Activated CD4-positive, alpha-beta T cell treated with anti-CD3 and anti-CD28 coated beads for 4 hours (primary cell): ENCODE data around the gene PHKA2.
"Not testable (repeated sequence)": the region's sequence is repeated elsewhere in the genome, so short reads cannot be mapped to it uniquely, and the experiment has no call there.

Experiments used
- DNase-seq, 2 donors: peaks; one replicate each; pipeline ENCODE4 v3.0.0-alpha.2; 2020

PHKA2 gene, protein sequence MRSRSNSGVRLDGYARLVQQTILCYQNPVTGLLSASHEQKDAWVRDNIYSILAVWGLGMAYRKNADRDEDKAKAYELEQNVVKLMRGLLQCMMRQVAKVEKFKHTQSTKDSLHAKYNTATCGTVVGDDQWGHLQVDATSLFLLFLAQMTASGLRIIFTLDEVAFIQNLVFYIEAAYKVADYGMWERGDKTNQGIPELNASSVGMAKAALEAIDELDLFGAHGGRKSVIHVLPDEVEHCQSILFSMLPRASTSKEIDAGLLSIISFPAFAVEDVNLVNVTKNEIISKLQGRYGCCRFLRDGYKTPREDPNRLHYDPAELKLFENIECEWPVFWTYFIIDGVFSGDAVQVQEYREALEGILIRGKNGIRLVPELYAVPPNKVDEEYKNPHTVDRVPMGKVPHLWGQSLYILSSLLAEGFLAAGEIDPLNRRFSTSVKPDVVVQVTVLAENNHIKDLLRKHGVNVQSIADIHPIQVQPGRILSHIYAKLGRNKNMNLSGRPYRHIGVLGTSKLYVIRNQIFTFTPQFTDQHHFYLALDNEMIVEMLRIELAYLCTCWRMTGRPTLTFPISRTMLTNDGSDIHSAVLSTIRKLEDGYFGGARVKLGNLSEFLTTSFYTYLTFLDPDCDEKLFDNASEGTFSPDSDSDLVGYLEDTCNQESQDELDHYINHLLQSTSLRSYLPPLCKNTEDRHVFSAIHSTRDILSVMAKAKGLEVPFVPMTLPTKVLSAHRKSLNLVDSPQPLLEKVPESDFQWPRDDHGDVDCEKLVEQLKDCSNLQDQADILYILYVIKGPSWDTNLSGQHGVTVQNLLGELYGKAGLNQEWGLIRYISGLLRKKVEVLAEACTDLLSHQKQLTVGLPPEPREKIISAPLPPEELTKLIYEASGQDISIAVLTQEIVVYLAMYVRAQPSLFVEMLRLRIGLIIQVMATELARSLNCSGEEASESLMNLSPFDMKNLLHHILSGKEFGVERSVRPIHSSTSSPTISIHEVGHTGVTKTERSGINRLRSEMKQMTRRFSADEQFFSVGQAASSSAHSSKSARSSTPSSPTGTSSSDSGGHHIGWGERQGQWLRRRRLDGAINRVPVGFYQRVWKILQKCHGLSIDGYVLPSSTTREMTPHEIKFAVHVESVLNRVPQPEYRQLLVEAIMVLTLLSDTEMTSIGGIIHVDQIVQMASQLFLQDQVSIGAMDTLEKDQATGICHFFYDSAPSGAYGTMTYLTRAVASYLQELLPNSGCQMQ

GRCh38 chrX:18983666-18984380 is at the start of gene PHKA2:
PHKA2 (minus strand) TSS chrX:18984114; CDS start chrX:18983932, 182 bp downstream.
- DNase-seq = peak; percentile 3 to 18

DNA sequence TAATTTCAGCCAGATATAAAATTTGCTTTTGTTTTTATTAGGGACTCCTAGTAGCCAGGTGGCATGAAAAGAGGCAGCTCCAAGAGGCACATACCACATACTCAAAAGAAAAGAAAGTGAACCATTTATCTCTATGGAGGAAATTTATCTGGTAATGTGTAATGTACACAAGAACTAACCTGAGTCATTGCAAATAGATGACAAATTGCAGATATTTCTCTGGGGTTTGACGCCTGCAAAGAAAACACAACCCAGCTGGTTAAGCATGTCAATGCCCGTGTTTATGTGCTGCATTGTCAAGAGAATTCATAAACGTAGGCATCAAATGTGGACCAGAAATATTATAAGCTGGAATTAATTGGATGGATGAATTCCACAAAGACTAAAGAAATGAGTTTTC is 46.9 kb upstream of the PHKA2 start:
- no peak for DNase-seq

DNA sequence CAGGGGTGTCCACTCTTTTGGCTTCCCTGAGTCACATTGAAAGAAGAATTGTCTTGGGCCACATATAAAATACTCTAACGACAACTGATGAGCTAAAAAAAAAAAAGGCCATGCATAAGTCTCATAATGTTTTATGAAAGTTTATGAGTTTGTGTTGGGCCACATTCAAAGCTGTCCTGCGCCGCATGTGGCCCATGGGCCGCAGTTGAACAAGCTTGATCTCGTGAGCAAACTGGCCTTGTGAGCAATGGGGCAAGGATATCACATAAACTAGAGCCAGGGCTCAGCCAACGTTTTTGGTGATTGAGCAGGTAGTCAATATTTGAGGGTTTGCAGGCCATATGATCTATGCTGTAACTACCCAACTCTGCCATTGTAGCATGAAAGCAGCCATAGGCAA is 44.6 kb upstream of the PHKA2 start:
- no peak for DNase-seq

DNA sequence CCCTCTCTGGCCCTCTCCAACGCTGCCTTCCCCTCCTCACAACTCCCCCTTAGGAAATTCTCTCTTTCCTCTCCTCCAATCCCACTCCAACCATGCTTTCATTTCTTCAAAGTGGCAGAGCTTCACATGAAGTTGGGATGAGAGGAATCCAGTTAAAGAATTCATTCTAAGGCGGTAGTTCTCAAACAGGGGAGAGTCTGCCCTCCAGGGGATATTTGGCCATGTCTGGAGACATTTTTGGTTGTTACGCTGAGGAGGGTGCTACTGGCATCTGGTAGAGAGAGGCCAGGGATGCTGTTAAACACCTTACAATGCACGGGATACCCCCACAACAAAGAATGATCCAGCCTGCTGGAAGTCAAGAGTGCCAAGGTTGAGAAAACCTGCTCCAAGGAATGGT is 40.5 kb upstream of the PHKA2 start:
- DNase-seq = no peak

DNA sequence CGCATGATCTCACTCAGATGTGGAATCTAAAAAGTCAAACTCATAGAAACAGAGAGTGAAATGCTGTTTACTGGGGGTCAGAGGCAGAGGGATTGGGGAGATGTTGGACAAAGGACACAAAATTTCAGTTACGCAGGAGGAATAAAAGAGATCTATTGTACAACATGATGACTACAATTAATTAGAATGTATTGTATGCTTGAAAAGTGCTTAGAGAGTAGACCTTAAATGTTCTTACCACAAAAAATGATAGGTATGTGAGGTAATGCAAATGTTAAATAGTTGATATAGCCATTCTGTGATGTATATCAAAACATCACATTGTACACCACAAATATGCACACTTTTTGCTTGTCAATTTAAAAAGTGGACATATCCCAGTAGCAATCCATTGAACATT is 36.1 kb upstream of the PHKA2 start:
- DNase-seq = no peak

- no peak for DNase-seq
These were observed 33.4 kb upstream of the PHKA2 start for GRCh38 chrX:19017271-19017670.

- DNase-seq = not testable (repeated sequence)
These were observed 32.7 kb upstream of the PHKA2 start for GRCh38 chrX:19016614-19017013.

DNA sequence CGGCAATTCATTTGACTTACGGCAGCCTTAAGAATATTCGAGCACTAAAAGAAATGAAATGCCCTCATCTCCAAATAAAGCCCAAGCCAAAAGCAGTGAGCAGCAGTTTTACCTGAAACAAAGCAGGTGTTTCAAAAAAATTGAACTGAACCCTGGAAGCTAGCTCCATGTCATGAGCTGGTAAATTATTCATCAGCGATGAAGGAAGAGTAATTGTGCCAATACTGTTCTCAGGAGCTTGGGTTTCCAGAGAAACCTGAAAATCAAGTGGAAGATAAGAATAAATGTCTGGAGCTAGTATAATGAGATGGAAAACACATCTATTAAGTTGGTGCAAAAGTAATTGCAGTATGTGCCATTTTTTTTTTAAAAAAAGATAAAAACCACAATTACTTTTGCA is 24.0 kb upstream of the PHKA2 start:
- no peak for DNase-seq

GRCh38 chrX:19007011-19007410 is 23.1 kb upstream of the PHKA2 start:
- DNase-seq = no peak

- DNase-seq = no peak
These were observed 22.0 kb upstream of the PHKA2 start for GRCh38 chrX:19005909-19006308.

DNA sequence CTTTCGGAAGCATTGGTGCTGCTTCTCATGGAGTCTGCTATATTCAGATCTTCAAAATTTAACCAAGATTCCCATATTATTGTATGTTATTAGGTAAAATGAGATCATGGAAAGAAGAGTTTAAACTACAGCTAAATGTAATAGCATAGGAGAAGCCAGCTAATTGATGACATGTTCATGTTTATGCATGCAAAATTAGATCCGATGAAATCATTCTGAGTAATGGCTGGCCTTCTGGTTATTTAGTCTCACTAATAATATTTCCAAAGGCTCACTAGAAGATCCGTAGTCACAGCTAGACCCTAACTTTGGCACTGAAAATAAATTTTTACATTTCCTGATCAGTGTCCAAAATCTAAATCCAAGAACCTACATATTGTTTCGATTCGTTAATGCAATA is 19.8 kb upstream of the PHKA2 start:
- no peak for DNase-seq

DNA sequence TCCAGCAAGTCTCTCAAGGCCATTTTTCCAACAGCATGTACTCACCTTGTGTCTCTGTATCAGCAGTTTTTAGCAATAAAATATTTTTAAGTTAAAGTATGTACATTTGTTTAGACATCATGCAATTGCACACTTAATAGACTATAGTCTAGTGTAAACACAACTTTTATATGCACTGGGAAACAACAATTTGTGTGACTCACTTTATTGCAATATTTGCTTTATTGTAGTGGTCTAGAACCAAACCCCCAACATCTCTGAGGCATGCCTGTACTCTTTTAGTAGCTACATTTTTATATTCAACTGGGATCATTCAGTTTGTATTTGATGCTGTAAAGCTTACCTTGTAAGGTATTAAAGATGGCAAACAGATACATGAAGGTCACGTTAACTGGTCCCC is 14.7 kb upstream of the PHKA2 start:
- no peak for DNase-seq

- DNase-seq = no peak
These were observed 14.0 kb upstream of the PHKA2 start for GRCh38 chrX:18997916-18998315.

- no peak for DNase-seq
These were observed 12.6 kb upstream of the PHKA2 start for GRCh38 chrX:18996536-18996935.

DNA sequence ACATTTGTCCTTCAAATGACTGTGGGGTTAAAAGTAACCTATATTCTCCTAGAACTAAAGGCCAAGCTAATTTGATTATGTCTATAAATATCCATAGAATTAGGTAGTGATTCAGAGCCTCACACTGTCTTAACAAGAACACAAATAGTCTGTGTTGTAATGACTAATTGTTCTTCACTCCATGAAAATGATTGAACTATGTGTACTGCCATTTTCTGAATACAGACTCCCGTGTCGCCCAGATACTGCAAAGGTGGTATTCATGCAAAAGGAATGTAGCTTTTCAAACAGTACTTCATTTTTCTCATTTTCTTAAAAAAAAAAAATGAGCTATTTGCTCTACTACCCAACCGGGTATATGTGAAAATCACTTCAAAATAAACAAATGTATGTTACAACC is 11.3 kb upstream of the PHKA2 start:
- no peak for DNase-seq

DNA sequence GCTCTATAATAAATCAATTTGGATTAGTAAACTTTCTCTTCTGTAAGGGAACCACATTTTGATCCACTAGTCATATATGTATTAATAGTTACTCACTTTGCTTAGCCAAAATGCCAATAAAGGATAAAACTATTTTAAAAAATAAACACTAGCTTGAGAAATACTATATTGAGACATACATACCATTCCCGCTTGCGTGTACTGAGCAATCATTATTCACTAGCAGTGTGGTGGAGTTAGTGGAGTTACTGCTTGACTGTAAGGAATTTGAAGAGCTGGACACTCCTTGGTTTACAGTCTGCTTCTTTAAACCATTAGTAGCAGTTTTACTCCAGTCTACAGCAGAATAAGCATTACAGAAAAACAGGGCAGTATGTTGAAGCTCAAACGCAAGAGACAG is 10.8 kb upstream of the PHKA2 start:
- no peak for DNase-seq

DNA sequence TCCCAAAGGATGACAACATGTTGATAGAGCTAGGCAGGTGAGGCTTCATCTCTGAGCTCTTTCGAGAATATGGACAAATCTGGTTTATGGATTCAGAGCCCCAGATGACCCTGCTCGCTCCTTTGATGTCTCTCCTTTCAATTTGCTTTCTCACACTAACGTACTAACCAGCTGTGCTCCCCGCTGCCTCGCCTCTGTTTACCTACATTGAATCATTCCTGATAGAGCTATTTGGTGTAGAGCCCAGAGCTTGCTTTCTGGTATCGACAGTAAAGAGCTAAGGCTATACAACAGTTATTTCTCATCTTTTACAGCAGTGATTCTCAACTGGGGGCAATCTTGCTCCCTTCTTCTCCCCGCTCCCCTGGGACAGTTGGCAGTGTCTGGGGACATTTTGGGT is 8.9 kb upstream of the PHKA2 start:
- no peak for DNase-seq

- no peak for DNase-seq
These were observed 1.2 kb upstream of the PHKA2 start for GRCh38 chrX:18985186-18985435.

DNA sequence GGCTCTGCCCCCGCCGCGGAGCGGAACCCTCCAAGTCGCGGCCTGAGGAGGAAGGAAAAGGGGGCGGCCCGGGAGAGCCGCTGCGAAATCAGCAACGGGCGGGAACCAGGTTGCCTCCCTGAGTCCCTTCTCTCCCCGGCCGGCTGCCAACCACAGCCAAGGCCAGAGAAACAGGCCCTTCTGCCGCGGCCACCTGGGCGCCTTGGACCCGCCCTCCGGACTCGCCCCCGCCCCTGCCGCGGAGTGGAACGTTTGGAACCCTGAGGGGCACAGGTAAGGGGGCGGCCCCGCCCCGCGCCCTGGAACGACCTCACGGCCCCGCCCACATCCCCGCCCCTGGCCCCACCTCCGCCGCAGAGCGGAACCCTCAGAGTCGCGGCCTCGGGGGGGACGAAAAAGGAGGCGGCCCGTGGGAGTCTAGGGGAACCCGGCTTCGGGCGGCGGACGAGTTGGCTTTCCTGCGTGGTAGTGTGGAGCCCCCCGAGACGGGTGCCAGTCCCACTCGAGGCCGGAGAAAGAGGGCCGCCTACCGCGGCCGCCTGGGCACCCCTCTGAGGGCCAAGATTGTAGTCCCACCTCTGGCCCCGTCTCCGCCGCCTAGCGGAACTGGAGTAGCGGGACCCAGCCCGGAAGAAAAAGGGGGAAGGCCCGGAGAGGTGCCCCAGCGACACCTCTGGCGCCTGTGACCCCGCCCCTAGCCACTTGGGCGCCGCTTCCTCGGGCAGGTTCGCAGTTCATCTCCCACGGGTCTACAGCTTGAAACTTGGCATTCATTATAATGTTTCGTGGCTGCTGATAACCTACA is 669 bp upstream of the PHKA2 start:
- peak; percentile 84 to 86 for DNase-seq

- no peak for DNase-seq
These were observed 2.6 kb downstream of the PHKA2 start for GRCh38 chrX:18981124-18981807.

DNA sequence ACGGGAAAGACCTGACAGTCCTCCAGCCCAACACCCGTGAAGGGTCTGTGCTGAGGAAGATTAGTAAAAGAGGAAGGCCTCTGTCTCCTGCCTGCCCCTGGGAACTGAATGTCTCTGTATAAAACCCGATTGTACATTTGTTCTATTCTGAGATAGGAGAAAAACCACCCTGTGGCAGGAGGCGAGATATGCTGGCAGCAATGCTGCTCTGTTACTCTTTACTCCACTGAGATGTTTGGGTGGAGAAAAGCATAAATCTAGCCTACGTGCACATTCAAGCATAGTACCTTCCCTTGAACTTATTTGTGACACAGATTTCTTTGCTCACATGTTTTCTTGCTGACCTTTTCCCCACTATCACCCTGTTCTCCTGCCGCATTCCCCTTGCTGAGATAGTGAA is 3.7 kb downstream of the PHKA2 start:
- not testable (repeated sequence) for DNase-seq

GRCh38 chrX:18974993-18975392 is 8.9 kb downstream of the PHKA2 start:
- no peak for DNase-seq
